ENCODE results near the gene ARHGAP25.

DNA sequence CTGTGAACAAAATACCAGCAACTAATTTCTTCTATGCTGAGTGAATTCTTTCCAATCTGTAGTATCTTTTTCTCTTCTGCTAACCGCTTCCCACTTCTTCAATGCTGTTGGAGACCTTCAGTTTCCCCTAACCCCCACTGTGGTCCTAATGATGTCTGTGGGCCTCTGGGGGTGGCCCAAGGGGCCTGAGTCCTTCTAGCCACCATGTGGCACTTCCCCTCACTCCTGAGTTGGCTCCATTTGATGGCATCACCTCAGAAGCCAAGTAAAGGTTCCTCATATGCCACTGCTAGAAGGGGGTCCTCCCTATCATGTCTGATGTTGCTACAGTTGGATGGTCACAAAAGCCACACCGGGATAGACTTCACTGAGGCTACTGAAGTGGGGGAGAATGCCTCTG, 37.5 kb downstream of the ARHGAP25 start:
- TF ChIP-seq YY1 (IDR thresholded peaks at IDR 0.05; ENCODE audit: low read depth): no peak
- TF ChIP-seq EP300 (IDR thresholded peaks at IDR 0.05; ENCODE audit: borderline replicate concordance): no peak
- no peak for TF ChIP-seq ZBTB7A (IDR thresholded peaks at IDR 0.05; ENCODE audit: low read depth)
- no peak for TF ChIP-seq CREB1 (IDR thresholded peaks at IDR 0.05; ENCODE audit: low read depth)
- TF ChIP-seq, protein P1, sequence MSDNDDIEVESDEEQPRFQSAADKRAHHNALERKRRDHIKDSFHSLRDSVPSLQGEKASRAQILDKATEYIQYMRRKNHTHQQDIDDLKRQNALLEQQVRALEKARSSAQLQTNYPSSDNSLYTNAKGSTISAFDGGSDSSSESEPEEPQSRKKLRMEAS (IDR thresholded peaks at IDR 0.05): no peak
- TF ChIP-seq EGR1 (IDR thresholded peaks at IDR 0.05): no peak
- TF ChIP-seq, protein P2, sequence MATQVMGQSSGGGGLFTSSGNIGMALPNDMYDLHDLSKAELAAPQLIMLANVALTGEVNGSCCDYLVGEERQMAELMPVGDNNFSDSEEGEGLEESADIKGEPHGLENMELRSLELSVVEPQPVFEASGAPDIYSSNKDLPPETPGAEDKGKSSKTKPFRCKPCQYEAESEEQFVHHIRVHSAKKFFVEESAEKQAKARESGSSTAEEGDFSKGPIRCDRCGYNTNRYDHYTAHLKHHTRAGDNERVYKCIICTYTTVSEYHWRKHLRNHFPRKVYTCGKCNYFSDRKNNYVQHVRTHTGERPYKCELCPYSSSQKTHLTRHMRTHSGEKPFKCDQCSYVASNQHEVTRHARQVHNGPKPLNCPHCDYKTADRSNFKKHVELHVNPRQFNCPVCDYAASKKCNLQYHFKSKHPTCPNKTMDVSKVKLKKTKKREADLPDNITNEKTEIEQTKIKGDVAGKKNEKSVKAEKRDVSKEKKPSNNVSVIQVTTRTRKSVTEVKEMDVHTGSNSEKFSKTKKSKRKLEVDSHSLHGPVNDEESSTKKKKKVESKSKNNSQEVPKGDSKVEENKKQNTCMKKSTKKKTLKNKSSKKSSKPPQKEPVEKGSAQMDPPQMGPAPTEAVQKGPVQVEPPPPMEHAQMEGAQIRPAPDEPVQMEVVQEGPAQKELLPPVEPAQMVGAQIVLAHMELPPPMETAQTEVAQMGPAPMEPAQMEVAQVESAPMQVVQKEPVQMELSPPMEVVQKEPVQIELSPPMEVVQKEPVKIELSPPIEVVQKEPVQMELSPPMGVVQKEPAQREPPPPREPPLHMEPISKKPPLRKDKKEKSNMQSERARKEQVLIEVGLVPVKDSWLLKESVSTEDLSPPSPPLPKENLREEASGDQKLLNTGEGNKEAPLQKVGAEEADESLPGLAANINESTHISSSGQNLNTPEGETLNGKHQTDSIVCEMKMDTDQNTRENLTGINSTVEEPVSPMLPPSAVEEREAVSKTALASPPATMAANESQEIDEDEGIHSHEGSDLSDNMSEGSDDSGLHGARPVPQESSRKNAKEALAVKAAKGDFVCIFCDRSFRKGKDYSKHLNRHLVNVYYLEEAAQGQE (IDR thresholded peaks at IDR 0.05; ENCODE audit: low read depth): no peak
- no peak for TF ChIP-seq NFIC (IDR thresholded peaks at IDR 0.05)
- no peak for TF ChIP-seq TCF12 (IDR thresholded peaks at IDR 0.05; ENCODE audit: low read depth)

Data from Ishikawa (cell line).